Muscle of arm (tissue), 14 donors: ENCODE data around the gene PKNOX2. TPM values are rescaled to one million over a fixed set of nuclear protein-coding genes. Genes with fewer than 3 reads are reported as not detected.

Source experiments
- DNase-seq: peaks from one replicate; pipeline ENCODE4 v3.0.0-alpha.2; 2013
- long read RNA-seq, 11 donors: transcript quantifications; one replicate each; lab custom pipeline, GENCODE V29; 2026
- polyA plus RNA-seq, 12 donors: library from polyadenylated mRNA; unstranded; fragments of 120-200 nt; gene quantifications; one replicate each; pipeline ENCODE4 v1.2.1, GENCODE V29; 2013; ENCODE audit not compliant: insufficient read length in 12 of 12

The PKNOX2 gene, protein sequence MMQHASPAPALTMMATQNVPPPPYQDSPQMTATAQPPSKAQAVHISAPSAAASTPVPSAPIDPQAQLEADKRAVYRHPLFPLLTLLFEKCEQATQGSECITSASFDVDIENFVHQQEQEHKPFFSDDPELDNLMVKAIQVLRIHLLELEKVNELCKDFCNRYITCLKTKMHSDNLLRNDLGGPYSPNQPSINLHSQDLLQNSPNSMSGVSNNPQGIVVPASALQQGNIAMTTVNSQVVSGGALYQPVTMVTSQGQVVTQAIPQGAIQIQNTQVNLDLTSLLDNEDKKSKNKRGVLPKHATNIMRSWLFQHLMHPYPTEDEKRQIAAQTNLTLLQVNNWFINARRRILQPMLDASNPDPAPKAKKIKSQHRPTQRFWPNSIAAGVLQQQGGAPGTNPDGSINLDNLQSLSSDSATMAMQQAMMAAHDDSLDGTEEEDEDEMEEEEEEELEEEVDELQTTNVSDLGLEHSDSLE
- 10 to 100 TPM in 11 of 12 donors, not detected in 1; 18.8 to 53.6 (median 25.8) TPM for polyA plus RNA-seq
- long read RNA-seq, donor 1: 0 reads
- long read RNA-seq, donor 2, transcript PKNOX2-201 (13 exons, 3,687 nt): major isoform, 7 of 7 reads
- long read RNA-seq, donor 2, partial matches to known transcripts: 0 of 7 reads
- long read RNA-seq, donor 2, other reads (novel, unspliced or antisense): 0 of 7 reads
- long read RNA-seq, donor 3, partial matches to known transcripts: 0 of 2 reads
- long read RNA-seq, donor 3, other reads (novel, unspliced or antisense): 0 of 2 reads
- long read RNA-seq, donor 4: 0 reads
- long read RNA-seq, donor 5: 0 reads
- long read RNA-seq, donor 6, partial matches to known transcripts: 0 of 1 reads
- long read RNA-seq, donor 6, other reads (novel, unspliced or antisense): 0 of 1 reads
- long read RNA-seq, donor 7: 0 reads
- long read RNA-seq, donor 8, partial matches to known transcripts: 0 of 1 reads
- long read RNA-seq, donor 8, other reads (novel, unspliced or antisense): 0 of 1 reads
- long read RNA-seq, donor 9, partial matches to known transcripts: 0 of 2 reads
- long read RNA-seq, donor 9, other reads (novel, unspliced or antisense): 0 of 2 reads
- long read RNA-seq, donor 10, partial matches to known transcripts: 13 of 17 reads
- long read RNA-seq, donor 10, other reads (novel, unspliced or antisense): 0 of 17 reads
- long read RNA-seq, donor 11, partial matches to known transcripts: 0 of 3 reads
- long read RNA-seq, donor 11, other reads (novel, unspliced or antisense): 0 of 3 reads

- peak; percentile 87 for DNase-seq
Measured at GRCh38 chr11:125164422-125165110, at the start of gene PKNOX2. Gene PKNOX2 (plus strand): TSS chr11:125164751. CDS start chr11:125351306, 186,555 bp downstream.

DNA sequence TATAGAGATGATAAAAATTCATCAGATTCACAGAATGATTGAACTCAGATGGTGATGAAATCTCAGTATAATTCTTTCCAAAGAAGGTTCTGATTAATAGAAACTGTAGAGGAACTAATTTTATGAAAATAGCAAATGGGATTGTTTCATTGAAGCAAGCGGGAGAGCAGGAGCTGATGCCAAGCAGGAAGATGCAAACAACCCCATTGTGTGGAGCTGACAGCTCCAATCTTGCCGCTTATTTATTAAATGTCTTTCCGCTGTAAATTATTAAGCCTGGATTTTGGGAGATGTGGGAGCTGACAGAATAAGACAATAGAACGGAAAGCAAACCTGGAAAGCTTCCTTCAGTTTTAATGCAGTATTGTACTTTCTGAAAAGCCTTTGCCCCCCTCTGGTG is 47.1 kb upstream of the PKNOX2 start:
- DNase-seq: no peak

DNA sequence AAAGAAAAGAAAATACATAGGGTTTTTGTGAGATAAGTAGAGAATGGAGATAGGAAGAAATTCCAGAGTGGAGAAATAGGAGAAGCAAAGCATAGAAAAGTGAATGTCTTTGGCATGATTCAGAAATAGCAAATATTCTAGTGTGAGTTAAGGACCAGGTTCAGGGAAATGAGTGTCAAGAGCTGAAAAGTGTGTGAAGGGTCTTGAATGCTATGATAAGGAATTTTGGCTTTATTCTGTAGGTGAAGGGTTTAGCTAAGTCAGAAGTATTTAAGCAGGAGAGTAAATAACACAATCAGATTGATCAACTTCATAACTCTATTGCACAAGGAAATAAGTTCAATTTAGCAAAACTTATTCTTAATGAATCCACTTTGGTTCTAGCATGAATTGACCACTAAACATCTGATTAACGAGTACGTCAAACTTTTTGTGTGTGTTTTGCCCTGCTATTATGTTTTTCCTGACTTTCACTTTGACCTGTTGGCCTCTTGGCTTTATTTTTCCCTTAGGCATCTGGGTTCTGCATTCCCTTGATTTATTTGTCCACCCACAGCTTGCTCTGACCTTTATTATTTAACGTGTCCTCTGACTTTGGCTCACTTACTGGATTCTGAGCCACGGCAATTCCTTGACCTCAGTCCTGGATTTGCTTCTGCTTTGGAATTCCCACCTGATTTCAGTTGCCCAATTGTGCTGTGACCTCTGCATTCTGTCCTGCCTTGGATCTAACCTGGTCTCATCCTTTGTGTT is 41.2 kb upstream of the PKNOX2 start:
- no peak for DNase-seq

DNA sequence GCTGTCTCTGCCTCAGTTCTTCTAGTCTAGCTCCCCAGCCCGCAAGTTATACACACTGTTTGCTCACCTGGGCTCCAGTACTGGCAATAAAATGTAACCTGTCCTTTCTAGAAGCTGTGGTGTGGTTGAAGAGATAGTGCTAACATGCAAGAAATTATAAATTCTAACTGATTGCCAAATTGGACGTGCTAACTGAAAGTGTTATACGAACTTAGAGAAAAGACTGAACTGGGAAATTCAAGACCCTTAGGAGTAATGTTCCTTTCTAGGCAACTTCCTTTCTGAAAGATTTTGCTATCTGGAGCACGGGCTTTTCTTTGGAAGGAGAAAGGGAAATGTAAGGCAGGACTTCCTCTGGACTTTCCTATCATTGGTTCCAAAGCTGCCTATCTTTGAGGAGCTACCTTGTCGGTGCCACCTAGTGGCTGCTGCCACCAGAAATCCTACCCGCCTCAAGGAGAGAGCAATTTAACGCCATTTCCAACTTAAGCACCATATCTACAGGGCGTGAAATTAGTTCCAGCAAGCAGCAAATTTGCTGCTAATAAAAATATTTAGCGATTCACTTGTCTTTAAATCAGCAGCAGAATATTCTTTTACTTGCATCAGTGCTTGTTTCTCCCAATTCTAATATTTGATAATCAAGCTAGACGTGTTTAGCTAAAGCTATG is 40.5 kb upstream of the PKNOX2 start:
- peak; percentile 26 for DNase-seq

DNA sequence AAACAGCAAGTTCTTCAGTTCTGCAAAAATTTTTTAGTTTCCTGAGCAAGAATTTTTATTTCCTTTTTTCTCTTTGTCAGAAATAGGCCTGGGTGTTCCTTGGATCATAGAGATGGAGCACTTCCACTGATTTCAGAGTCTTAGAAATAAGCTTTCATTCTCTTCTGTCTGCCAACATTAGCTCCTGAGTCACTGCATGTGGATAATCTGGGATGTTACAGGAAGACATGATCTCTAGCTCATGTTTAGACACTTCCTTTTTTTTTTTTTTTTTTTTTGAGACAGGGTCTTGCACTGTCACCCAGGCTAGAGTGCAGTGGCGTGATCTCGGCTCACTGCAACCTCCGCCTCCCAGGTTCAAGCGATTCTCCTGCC is 39.9 kb upstream of the PKNOX2 start:
- no peak for DNase-seq

GRCh38 chr11:125128450-125128849 is 36.1 kb upstream of the PKNOX2 start:
- no peak for DNase-seq

GRCh38 chr11:125129316-125129993 is 35.1 kb upstream of the PKNOX2 start:
- no peak for DNase-seq

DNA sequence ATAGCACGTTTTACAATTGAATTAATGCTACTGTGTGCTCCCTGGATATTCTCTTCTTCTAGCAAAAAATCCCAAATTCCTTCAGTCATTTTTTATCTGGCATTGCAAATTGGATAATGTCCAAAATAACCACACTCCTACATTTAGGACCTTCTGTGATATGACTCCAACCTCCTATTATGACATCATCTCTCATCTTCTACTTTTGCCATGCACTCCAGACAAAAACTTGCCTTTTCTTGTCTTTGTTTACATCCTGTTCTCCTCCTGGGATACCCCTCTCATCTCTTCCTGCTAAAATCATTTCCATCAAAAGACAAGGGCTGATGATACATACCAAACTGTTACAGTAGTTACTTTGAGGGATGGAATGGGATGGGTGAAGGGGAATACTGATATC is 32.5 kb upstream of the PKNOX2 start:
- no peak for DNase-seq

GRCh38 chr11:125132596-125132995 is 32.0 kb upstream of the PKNOX2 start:
- DNase-seq: no peak

DNA sequence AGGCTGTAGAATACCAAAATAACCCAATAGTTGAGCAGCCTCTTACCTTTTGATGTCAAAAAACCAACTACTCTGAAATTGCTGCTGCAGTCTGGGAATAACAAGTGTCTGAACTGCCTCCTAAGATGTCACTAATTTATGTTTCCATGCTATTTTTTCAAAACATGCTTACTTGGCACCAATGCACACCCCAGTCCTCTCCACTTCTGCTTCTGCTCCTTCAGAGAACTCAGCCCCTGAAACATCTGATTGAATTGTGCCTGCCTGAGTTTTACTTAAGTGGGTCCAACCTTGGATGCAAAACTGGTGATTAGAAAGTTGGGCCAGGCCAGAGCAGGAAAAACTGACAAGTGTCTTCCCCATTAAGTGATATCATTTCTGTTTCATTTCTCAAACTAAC is 28.6 kb upstream of the PKNOX2 start:
- no peak for DNase-seq

DNA sequence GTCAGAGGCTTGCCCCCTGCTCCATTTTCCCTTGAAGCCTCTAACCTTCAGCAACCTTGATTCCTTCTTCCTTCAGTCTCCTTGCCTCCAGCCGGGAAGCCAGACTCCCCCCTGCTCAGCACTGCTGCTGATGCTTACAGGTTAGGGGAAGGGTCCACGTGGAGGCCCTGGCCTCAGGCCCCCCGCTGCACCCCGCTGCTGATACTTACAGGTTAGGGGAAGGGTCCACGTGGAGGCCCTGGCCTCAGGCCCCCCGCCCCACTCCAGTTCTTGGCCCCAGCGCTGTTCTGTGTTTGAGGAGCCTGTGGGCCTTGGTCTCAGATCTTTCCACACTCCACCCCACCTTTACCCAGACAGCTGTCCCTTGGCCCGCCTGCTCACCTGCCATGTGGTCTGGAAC is 25.6 kb upstream of the PKNOX2 start:
- no peak for DNase-seq

DNA sequence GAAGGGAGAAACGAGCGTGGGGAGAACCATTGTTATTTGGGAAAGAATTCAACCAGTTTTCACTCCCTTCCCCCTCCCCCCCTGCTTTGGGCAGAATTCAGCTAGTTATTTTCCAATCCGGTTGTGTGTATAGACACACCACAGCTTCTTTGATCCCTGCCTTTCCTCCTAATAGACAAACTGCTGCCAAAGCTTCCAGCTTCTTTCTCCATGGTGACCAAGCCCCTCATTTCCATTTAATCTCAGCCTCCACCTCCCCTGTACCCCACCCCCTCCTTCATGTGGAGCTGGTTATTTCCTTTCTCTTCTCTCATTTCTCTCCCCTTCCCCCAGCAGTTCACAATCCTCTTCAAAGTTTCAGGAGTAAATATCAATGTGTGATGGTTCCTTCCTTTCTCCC is 24.8 kb upstream of the PKNOX2 start:
- DNase-seq: no peak

DNA sequence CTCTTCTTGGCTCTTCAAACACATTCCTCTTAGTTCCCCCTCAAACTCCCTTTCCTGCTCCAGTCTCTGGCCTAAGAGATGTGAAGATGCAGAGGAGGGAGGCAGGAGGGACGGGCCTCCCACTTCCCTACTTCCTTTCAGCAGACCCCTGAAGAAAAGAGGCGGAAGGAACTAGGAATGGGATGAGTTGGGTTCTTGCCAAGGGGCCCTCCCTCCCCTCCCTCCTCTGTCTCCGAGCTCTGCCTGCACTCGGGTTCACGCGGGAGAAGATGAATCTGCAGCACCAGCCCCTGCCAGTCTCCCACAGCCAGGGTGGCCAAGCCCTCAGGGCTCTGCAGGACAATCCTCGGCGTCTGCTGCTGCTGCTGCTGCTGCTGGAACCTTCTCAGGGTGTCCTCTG is 24.3 kb upstream of the PKNOX2 start:
- DNase-seq: no peak

DNA sequence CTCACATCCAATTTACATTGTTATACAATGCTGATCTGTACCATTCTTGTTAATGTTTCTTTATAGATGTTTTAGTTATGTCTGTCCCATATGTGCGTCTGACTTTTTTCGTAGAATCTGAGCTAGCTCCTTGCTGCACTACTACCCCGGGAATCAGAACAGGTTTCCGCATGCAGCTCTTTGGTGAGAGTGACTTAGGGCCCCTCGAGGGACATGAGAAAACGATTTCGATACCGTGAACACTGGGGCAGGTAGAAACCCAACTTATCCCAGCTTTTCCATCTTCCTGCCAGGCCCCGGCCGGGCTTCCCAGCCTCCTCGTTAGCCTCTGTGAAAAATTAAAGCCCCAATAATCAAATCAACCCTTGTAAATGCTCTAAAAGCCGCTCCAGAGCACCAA is 23.4 kb upstream of the PKNOX2 start:
- no peak for DNase-seq

DNA sequence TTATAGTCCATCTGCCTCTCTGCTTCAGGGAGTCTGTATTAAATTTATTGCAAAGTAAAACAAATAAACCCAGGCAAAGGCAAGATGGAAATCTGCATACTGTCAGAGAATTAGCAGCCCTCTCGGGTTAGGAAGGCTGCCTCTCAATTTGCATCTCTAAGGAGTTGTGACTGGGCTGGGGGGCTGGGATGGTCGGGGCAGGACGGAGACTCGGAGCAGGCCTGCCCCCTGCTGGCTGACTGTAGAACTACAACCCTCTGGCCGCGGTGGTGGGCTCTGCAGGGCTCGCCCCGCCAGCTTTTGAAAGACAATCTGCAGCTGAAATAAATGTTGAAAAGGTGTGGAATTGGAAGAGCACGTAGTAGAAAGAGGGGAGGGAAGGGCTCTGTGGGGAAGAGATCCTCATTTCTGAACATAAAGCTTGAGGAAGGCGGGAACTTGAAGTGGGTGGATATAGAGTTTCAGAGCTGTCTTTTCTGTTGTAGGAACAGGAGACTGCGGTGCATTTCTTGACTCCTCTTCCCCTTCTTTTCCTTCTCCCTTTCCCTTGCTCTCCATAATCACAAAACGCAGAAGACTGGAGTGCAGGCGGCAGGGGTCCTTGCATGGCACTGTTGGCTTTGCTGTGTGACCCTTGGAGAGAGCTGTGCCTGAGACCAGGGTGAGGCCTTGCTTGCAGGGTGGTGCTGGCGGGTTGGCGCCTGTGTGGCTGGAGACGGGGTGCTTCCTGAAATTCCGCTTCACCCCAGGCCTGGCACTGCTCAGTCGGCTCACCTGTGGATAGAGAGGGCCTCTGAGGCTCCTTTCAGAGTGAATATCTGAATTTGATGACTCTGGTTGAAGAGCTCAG is 22.6 kb upstream of the PKNOX2 start:
- peak; percentile 38 for DNase-seq

- no peak for DNase-seq
Measured at GRCh38 chr11:125146232-125146631, 18.3 kb upstream of the PKNOX2 start.

DNA sequence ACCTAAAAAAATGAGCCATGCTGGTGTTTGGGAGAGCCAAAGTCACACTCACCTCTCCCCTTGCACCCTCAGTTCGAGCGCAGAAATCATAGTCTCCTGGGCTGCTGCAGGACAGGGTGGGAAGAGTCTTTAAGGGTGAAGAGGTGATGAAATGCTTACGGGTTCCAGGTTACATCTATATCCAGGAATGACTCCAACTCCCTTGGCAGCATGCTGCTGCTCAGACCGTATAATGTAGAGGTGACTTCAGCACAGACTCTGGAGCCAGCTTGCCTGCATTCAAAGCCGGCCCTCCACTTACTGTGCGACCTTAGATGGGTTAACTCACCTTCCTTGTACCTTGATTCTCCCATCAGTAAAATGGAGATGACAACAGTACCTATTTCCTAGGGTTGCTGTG is 17.3 kb upstream of the PKNOX2 start:
- no peak for DNase-seq

- no peak for DNase-seq
Measured at GRCh38 chr11:125148011-125148410, 16.5 kb upstream of the PKNOX2 start.

DNA sequence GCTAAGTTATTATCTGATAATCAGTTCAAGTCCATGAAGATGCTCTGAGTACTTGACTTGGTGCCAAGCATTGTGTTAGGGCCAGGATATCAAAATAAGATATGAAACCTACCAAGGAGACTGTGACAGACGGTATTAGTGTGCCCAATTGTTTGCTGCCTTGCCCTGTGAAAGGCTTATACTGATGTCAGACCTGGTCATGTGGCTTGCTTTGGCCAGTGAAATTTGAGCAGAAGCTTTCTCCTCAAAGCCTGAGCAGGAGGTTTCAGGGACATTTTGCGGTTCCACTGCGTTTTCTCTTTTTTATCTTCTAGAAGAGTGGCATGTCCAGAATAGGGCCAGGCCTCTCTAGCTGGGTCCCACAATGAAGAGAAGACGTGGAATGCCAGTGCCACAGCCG is 15.8 kb upstream of the PKNOX2 start:
- DNase-seq: no peak
